Activated naive CD8-positive, alpha-beta T cell treated with anti-CD3 and anti-CD28 coated beads, Interleukin-2, amount 50 U/mL, for 24 hours (primary cell): Measurements from ENCODE around the gene IL17D.

Source experiments
- ATAC-seq: fragments of 150-1000 bp; cut with Tn5 transposase; one replicate; pipeline ENCODE4 v1.10.0; 2021
- DNase-seq: peaks from one replicate; pipeline ENCODE4 v3.0.0; 2021
- H3K27ac Mint-ChIP-seq: one replicate; pipeline ENCODE4 v1.8.0; 2021; ENCODE audit warnings: mild to moderate bottlenecking, mixed read lengths
- H3K27me3 Mint-ChIP-seq: one replicate; pipeline ENCODE4 v1.8.0; 2021; ENCODE audit warnings: mixed read lengths
- H3K36me3 Mint-ChIP-seq: one replicate; pipeline ENCODE4 v1.8.0; 2021; ENCODE audit warnings: low read depth, mixed read lengths
- H3K4me1 Mint-ChIP-seq: one replicate; pipeline ENCODE4 v1.8.0; 2021; ENCODE audit warnings: mixed read lengths
- H3K4me3 Mint-ChIP-seq: one replicate; pipeline ENCODE4 v1.8.0; 2021; ENCODE audit warnings: mild to moderate bottlenecking, moderate library complexity, mixed read lengths
- H3K9me3 Mint-ChIP-seq: one replicate; pipeline ENCODE4 v1.8.0; 2021; ENCODE audit warnings: mixed read lengths

The IL17D gene

DNA sequence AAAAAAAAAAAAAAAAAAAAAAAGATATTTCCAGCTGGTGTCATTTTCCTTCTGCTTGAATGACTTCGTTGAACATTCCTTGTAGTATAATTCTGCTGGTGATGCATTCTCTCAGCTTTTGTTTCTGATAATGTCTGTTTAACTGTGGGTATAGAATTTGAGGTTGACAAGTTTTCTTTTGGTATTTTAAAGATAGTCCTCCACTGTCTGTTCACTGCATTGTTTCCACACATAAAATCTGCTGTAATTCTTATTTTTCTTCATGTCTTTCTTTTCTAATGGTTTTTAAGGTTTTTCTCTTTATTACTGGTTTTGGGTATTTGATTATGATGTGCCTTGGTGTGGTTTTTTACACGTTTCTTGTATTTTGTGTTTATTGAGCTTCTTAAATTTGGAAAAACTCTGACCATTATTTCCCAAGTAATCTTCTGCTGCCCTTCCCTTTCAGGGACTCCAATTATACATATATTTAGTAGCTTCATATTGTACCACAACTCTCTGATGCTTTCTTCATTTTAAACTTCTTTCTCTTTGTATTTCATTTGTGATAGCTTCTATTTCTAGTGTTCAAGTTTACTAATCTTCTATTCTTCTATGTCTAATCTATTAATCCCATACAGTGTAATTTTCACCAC lies 63.9 kb downstream of the IL17D start:
- DNase-seq (no peak), ATAC-seq (no peak)
- peaks cover 31% of the 10 kb centered on the region for H3K4me1 Mint-ChIP-seq
- H3K36me3 Mint-ChIP-seq: peaks cover 45% of the 10 kb centered on the region
- no peak overlapping the region for H3K4me3 Mint-ChIP-seq
- peaks cover 36% of the 10 kb centered on the region for H3K9me3 Mint-ChIP-seq
- H3K27me3 Mint-ChIP-seq: no peaks in the 10 kb centered on the region
- H3K27ac Mint-ChIP-seq: no peak overlapping the region

DNA sequence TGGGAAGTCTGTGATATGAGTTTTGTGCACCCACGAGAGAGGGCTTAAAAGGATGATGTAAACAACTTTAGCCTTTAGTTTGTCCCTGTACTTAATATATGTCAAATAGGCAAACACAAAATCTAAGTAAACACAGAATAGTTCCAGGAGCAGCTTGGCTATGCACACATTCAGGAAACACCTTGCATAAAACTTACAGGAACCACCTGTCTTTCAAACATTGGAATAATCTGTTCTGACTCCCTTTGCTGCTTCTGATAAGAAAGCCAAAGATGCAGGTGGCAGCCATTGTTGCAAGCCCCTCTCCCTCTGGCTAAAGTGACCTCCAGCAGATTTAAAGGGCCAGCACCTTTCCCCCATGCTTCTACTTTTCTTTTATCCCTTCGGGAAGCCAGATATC lies 65.6 kb downstream of the IL17D start:
- ATAC-seq (no peak), DNase-seq (no peak)
- H3K9me3 Mint-ChIP-seq: peaks cover 36% of the 10 kb centered on the region
- no peak overlapping the region for H3K4me3 Mint-ChIP-seq
- H3K27me3 Mint-ChIP-seq: no peaks in the 10 kb centered on the region
- H3K27ac Mint-ChIP-seq: no peak overlapping the region
- H3K36me3 Mint-ChIP-seq: peaks cover 54% of the 10 kb centered on the region
- peaks cover 40% of the 10 kb centered on the region for H3K4me1 Mint-ChIP-seq

DNA sequence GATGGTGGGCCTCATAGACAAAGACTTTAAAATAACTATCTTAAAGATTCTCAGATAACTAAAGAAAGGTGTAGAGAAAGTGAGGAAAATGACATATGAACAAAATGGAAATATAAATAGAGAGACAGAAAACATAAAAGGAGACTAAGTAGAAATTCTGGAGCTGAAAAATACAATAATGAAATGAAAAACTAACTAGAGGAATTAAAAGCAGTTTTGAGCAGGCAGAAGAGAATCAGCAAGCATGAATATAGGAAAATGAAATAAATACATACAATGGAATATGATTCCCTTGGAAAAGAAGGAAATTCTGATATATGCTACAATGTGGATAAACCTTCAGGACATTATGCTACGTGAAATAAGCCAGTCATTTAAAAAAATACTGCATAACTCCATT lies 66.3 kb downstream of the IL17D start:
- H3K4me1 Mint-ChIP-seq: peaks cover 46% of the 10 kb centered on the region
- peaks cover 36% of the 10 kb centered on the region for H3K9me3 Mint-ChIP-seq
- ATAC-seq (no peak), DNase-seq (no peak)
- H3K27me3 Mint-ChIP-seq: no peaks in the 10 kb centered on the region
- peak overlapping the region; percentile 5 for H3K4me3 Mint-ChIP-seq
- H3K36me3 Mint-ChIP-seq: peaks cover 59% of the 10 kb centered on the region
- H3K27ac Mint-ChIP-seq: no peak overlapping the region
